ENCODE results near the gene TRABD2B. TPM values are rescaled to one million over a fixed set of nuclear protein-coding genes. Genes with fewer than 3 reads are reported as not detected.

The TRABD2B gene
- total RNA-seq = 0.10 and 0.59 TPM in 2 replicates

GRCh38 chr1:47997289-47998200 is at the start of gene TRABD2B:
TRABD2B (minus strand) TSS chr1:47997385.

Other genes starting within 250 kb of the TRABD2B start
- gene SLC5A9, start 225.3 kb upstream of the TRABD2B start, total RNA-seq = not detected in 2 replicates

All from smooth muscle cell of the pulmonary artery (primary cell).